SK-N-SH (cell line): ENCODE data around the gene MFAP3L. TPM values are rescaled to one million over a fixed set of nuclear protein-coding genes. Genes with fewer than 3 reads are reported as not detected.

Experiments used
- CTCF ChIA-PET: fragments of 300-600, 350-600 bp; formaldehyde crosslinking; extraction: SDS; loops from one replicate; lab custom pipeline; 2021; lab: Yijun Ruan, JAX
- POLR2A ChIA-PET: fragments of 350-600 bp; sonication (Branson Sonifier 250); formaldehyde crosslinking; extraction: SDS; loops from one replicate; lab custom pipeline; 2020; ENCODE audit warnings: antibody characterized with exemption, inconsistent platforms; lab: Yijun Ruan, JAX
- DNase-seq: peaks from one replicate; pipeline ENCODE4 v3.0.0; 2012
- H2AFZ ChIP-seq: fragments of 200-600 bp; sonication (generic); 2 replicates; pipeline ENCODE4 v1.8.1; 2016; ENCODE audit warnings: antibody characterized with exemption, mild to moderate bottlenecking, low read depth
- H3F3A ChIP-seq: fragments of 200-600 bp; sonication (generic); replicated peaks from 2 replicates; pipeline ENCODE3; 2016; ENCODE audit warnings: antibody characterized with exemption, mild to moderate bottlenecking; ENCODE audit not compliant: insufficient read depth
- H3K27ac ChIP-seq, 2 experiments: fragments of 200-500 bp in 1 of 2; fragments of 200-600 bp in 1 of 2; sonication (Bioruptor generic) in 1 of 2; sonication (generic), shearing (Covaris generic) in 1 of 2; 2 replicates each; pipeline versions ENCODE4 v1.5.1 to v1.6.1; 2014 to 2016; ENCODE audit warnings: low read depth in 2 of 2, inconsistent platforms in 1 of 2, low read length in 1 of 2, mild to moderate bottlenecking in 1 of 2, mixed read lengths in 1 of 2
- H3K27me3 ChIP-seq: fragments of 200-600 bp; sonication (generic), shearing (Covaris generic); 2 replicates; pipeline ENCODE4 v1.6.1; 2016; ENCODE audit warnings: mixed run types; ENCODE audit not compliant: insufficient read depth
- H3K36me3 ChIP-seq, 2 experiments: fragments of 200-500 bp in 1 of 2; fragments of 200-600 bp in 1 of 2; sonication (Bioruptor generic) in 1 of 2; sonication (generic) in 1 of 2; replicated peaks in 1 of 2; 2 replicates each; pipeline versions ENCODE3 to v1.5.1; 2014 to 2016; ENCODE audit warnings: low read length in 1 of 2, mild to moderate bottlenecking in 1 of 2; ENCODE audit not compliant: insufficient read depth in 2 of 2, control insufficient read depth in 1 of 2
- H3K4me1 ChIP-seq, 2 experiments: fragments of 200-500 bp in 1 of 2; fragments of 200-600 bp in 1 of 2; sonication (Bioruptor generic) in 1 of 2; sonication (generic), shearing (Covaris generic) in 1 of 2; 2 replicates each; pipeline versions ENCODE4 v1.5.1 to v1.6.1; 2014 to 2016; ENCODE audit warnings: low read depth in 1 of 2, low read length in 1 of 2, mixed run types in 1 of 2; ENCODE audit not compliant: insufficient read depth in 2 of 2, control insufficient read depth in 1 of 2
- H3K4me2 ChIP-seq: fragments of 200-600 bp; sonication (generic), shearing (Covaris generic); 2 replicates; pipeline ENCODE4 v1.6.1; 2017; ENCODE audit warnings: mixed run types
- H3K4me3 ChIP-seq, 2 experiments: fragments of 200-500 bp in 1 of 2; fragments of 200-600 bp in 1 of 2; sonication (Bioruptor generic) in 1 of 2; sonication (generic), shearing (Covaris generic) in 1 of 2; 2 replicates each; pipeline versions ENCODE4 v1.5.1 to v1.8.1; 2014 to 2016; ENCODE audit warnings: low read depth in 2 of 2, inconsistent platforms in 1 of 2, low read length in 1 of 2, mild to moderate bottlenecking in 1 of 2, mixed read lengths in 1 of 2, moderate library complexity in 1 of 2
- H3K79me2 ChIP-seq: fragments of 200-600 bp; sonication (generic); 2 replicates; pipeline ENCODE4 v1.8.1; 2017; ENCODE audit warnings: mild to moderate bottlenecking; ENCODE audit not compliant: insufficient read depth
- H3K9ac ChIP-seq: fragments of 200-600 bp; sonication (generic); 2 replicates; pipeline ENCODE4 v1.6.1; 2017; ENCODE audit warnings: mixed run types
- H3K9me2 ChIP-seq: fragments of 200-600 bp; sonication (generic); 2 replicates; pipeline ENCODE4 v1.6.1; 2017; ENCODE audit warnings: mixed run types
- H3K9me3 ChIP-seq: fragments of 200-600 bp; sonication (generic); 2 replicates; pipeline ENCODE4 v1.6.1; 2017; ENCODE audit warnings: mixed run types, mild to moderate bottlenecking, moderate library complexity
- H4K20me1 ChIP-seq: fragments of 200-600 bp; sonication (generic); 2 replicates; pipeline ENCODE4 v1.6.1; 2017; ENCODE audit warnings: mild to moderate bottlenecking, mixed run types; ENCODE audit not compliant: insufficient read depth
- ELF1 ChIP-seq: IDR thresholded peaks from 2 replicates; pipeline ENCODE4 v1.4.0; 2012
- EP300 ChIP-seq, 2 experiments: IDR thresholded peaks; 2 replicates each; pipeline versions ENCODE4 v1.4.0 to v1.6.1; 2012; ENCODE audit warnings: borderline replicate concordance in 1 of 2, low read depth in 1 of 2, low read length in 1 of 2
- EZH2phosphoT487 ChIP-seq: fragments of 200-600 bp; sonication (generic); IDR thresholded peaks from 2 replicates; pipeline ENCODE4 v1.6.1; 2017; ENCODE audit warnings: low read depth, mixed run types, mild to moderate bottlenecking, antibody characterized with exemption, moderate library complexity, borderline replicate concordance
- FOSL2 ChIP-seq: IDR thresholded peaks from 2 replicates; pipeline ENCODE4 v1.4.0; 2012; ENCODE audit warnings: low read depth, mild to moderate bottlenecking, moderate library complexity, borderline replicate concordance
- FOXJ3 ChIP-seq: sonication (generic); formaldehyde crosslinking; IDR thresholded peaks from 2 replicates; pipeline ENCODE4 v1.5.1; 2020; ENCODE audit warnings: mild to moderate bottlenecking, missing genetic modification reagents
- GABPA ChIP-seq: IDR thresholded peaks from 2 replicates; pipeline ENCODE4 v1.4.0; 2012; ENCODE audit warnings: low read depth, mild to moderate bottlenecking
- GATA2 ChIP-seq: sonication (generic); formaldehyde crosslinking; IDR thresholded peaks from 2 replicates; pipeline ENCODE4 v1.5.0; 2020; ENCODE audit warnings: mild to moderate bottlenecking, missing genetic modification reagents
- JUND ChIP-seq: IDR thresholded peaks from 2 replicates; pipeline ENCODE4 v1.4.0; 2012
- MEF2A ChIP-seq: IDR thresholded peaks from 2 replicates; pipeline ENCODE4 v1.4.0; 2012; ENCODE audit warnings: low read depth, borderline replicate concordance
- MXI1 ChIP-seq: IDR thresholded peaks from 2 replicates; pipeline ENCODE4 v1.6.1; 2012; ENCODE audit warnings: mild to moderate bottlenecking, low read depth, low read length, improper control_type of control experiment
- PBX3 ChIP-seq: IDR thresholded peaks from 2 replicates; pipeline ENCODE4; 2012
- RAD21 ChIP-seq: IDR thresholded peaks from 2 replicates; pipeline ENCODE4 v1.6.1; 2012; ENCODE audit warnings: mild to moderate bottlenecking, low read length
- RFX5 ChIP-seq: IDR thresholded peaks from 2 replicates; pipeline ENCODE4 v1.6.1; 2012; ENCODE audit warnings: mild to moderate bottlenecking, improper control_type of control experiment, low read length
- RXRA ChIP-seq: IDR thresholded peaks from 2 replicates; pipeline ENCODE4 v1.4.0; 2012; ENCODE audit warnings: low read depth, mild to moderate bottlenecking, borderline replicate concordance
- TCF12 ChIP-seq: IDR thresholded peaks from 2 replicates; pipeline ENCODE4 v1.4.0; 2012
- TEAD4 ChIP-seq: IDR thresholded peaks from 2 replicates; pipeline ENCODE4 v1.4.0; 2012; ENCODE audit warnings: mild to moderate bottlenecking, borderline replicate concordance; ENCODE audit not compliant: insufficient read depth
- YY1 ChIP-seq: IDR thresholded peaks from 2 replicates; pipeline ENCODE4 v1.4.0; 2012; ENCODE audit warnings: low read depth, mild to moderate bottlenecking
- WGBS: methylation state at CpG from one replicate; pipeline ENCODE4 v1.1.6; 2017; ENCODE audit warnings: low lambda C conversion rate; 5-methylcytosine and 5-hydroxymethylcytosine counted together
- polyA plus RNA-seq, 3 experiments: library from polyadenylated mRNA; depleted of rRNA; stranded (reverse); fragments of >200 nt; gene quantifications; 2 replicates each; pipeline ENCODE4 v1.2.3, GENCODE V29; 2012

Gene MFAP3L
- polyA plus RNA-seq, 1 of the 3 experiments (the other 2 are of a cell fraction), result 5.4 TPM

GRCh38 chr4:169971456-169972015, 54.7 kb downstream of the MFAP3L start:
- Histone ChIP-seq H3K9me2 (no peaks in the 10 kb centered on the region), H3K79me2 (no peaks in the 10 kb centered on the region), H3K9me3 (no peaks in the 10 kb centered on the region), H3K4me2 (no peak overlapping the region), H3K27me3 (no peaks in the 10 kb centered on the region), H3K36me3 (no peaks in the 10 kb centered on the region), H3K27ac (peak overlapping the region in 1 of 2 experiments; percentile 85; a peak in 1 of 4 replicates), H3F3A (peaks cover 46% of the 10 kb centered on the region), H3K9ac (no peak overlapping the region), H3K4me1 (peaks cover 0 to 30% of the 10 kb centered on the region in 2 experiments; a peak in 2 of 4 replicates), H4K20me1 (no peaks in the 10 kb centered on the region), H2AFZ (peak overlapping the region; percentile 11; the same call in 1 of the 2 replicates), H3K4me3 (no peak overlapping the region)
- 74% methylated on average over 9 of the region's 9 CpGs for WGBS
- no peak for DNase-seq
- TF ChIP-seq GABPA, result no peak
- TF ChIP-seq FOXJ3 (CRISPR knock-in tag), result no peak
- TF ChIP-seq MEF2A, result no peak
- TF ChIP-seq RFX5, result no peak
- TF ChIP-seq JUND, result no peak
- no peak for TF ChIP-seq TEAD4
- no peak for TF ChIP-seq PBX3
- no peak for TF ChIP-seq EP300 (IDR thresholded peaks at IDR 0.05; ENCODE audit: borderline replicate concordance in 1 of 2, low read depth in 1 of 2, low read length in 1 of 2)
- POLR2A ChIA-PET, result no interaction called here
- CTCF ChIA-PET, result no interaction called here

GRCh38 chr4:169968999-169969398, 57.2 kb downstream of the MFAP3L start:
- Histone ChIP-seq H4K20me1 (no peaks in the 10 kb centered on the region), H3F3A (peaks cover 45% of the 10 kb centered on the region), H3K27ac (peak overlapping the region in 1 of 2 experiments; percentile 85; a peak in 2 of 4 replicates), H3K79me2 (no peaks in the 10 kb centered on the region), H3K36me3 (no peaks in the 10 kb centered on the region), H3K4me2 (peak overlapping the region; percentile 44; the same call in 1 of the 2 replicates), H3K27me3 (no peaks in the 10 kb centered on the region), H3K9me2 (no peaks in the 10 kb centered on the region), H3K9ac (peak overlapping the region; percentile 49; the same call in 1 of the 2 replicates)
- no peak for DNase-seq
- ChIA-PET CTCF (no interaction called here), POLR2A (no interaction called here)
- TF ChIP-seq MXI1, result no peak
- peak; percentile 76 for TF ChIP-seq FOSL2
- TF ChIP-seq ELF1, result no peak
- no peak for TF ChIP-seq YY1
- no peak for TF ChIP-seq GATA2
- TF ChIP-seq MEF2A, result no peak
- no peak for TF ChIP-seq GABPA
- peak; percentile 76 for TF ChIP-seq PBX3
- TF ChIP-seq RXRA, result peak; percentile 45; the same call in 1 of the 2 replicates
- TF ChIP-seq TEAD4, result no peak
- peak; percentile 75 for TF ChIP-seq TCF12
- TF ChIP-seq JUND, result peak; percentile 60
- no peak for TF ChIP-seq EZH2phosphoT487
- no peak for TF ChIP-seq RAD21
- peak in 1 of 2 experiments; percentile 63; a peak in 1 of 4 replicates for TF ChIP-seq EP300 (IDR thresholded peaks at IDR 0.05; ENCODE audit: borderline replicate concordance in 1 of 2, low read depth in 1 of 2, low read length in 1 of 2)
- TF ChIP-seq, all 33 proteins: peak for 6
- Histone ChIP-seq H3K4me1 (peaks cover 0 to 20% of the 10 kb centered on the region in 2 experiments; a peak in 3 of 4 replicates), H3K4me3 (no peak overlapping the region), H3K9me3 (no peaks in the 10 kb centered on the region), H2AFZ (no peak overlapping the region)
- 4% methylated on average over 2 of the region's 2 CpGs for WGBS
